ENCODE data around the gene ARHGAP42.

The ARHGAP42 gene

GRCh38 chr11:100791860-100792259 is 104.8 kb downstream of the ARHGAP42 start:
- no peak overlapping the region for H3K4me3 ChIP-seq
- no peak overlapping the region for H3K27ac ChIP-seq
- DNase-seq (ENCODE audit: low spot score): no peak
- no peak for TF ChIP-seq CTCF (IDR thresholded peaks at IDR 0.05)

DNA sequence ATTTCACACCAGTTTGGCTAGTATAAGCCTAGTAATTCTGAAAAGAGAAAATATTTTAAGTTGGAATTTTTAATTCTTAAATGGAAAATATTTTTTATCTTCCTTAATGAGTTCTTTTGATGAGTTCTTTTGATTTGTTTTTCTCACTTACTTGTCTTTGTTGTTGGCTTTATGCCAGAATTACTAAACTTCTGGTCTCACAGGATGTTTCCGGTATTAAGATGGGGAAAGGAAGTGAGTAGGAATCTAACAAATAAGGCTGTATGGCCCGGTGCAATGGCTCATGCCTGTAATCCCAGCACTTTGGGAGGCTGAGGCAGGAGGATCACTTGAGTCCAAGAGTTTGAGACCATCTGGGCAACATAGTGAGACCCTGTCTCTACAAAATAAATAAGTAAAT is 106.4 kb downstream of the ARHGAP42 start:
- Histone ChIP-seq H3K27ac (no peak overlapping the region), H3K4me3 (no peak overlapping the region)
- no peak for DNase-seq (ENCODE audit: low spot score)
- TF ChIP-seq CTCF (IDR thresholded peaks at IDR 0.05): no peak

- no peak for DNase-seq (ENCODE audit: low spot score)
- H3K27ac ChIP-seq: no peak overlapping the region
- no peak overlapping the region for H3K4me3 ChIP-seq
- no peak for TF ChIP-seq CTCF (IDR thresholded peaks at IDR 0.05)
These were observed 107.4 kb downstream of the ARHGAP42 start for GRCh38 chr11:100794446-100794845.

- DNase-seq (ENCODE audit: low spot score): no peak
- TF ChIP-seq CTCF (IDR thresholded peaks at IDR 0.05): no peak
- no peak overlapping the region for H3K27ac ChIP-seq
These were observed 112.4 kb downstream of the ARHGAP42 start for GRCh38 chr11:100799445-100799844.

GRCh38 chr11:100800202-100800601 is 113.1 kb downstream of the ARHGAP42 start:
- no peak for DNase-seq (ENCODE audit: low spot score)
- TF ChIP-seq CTCF (IDR thresholded peaks at IDR 0.05): no peak
- H3K27ac ChIP-seq: no peak overlapping the region
- H3K4me3 ChIP-seq: no peak overlapping the region

More at GRCh38 chr11:100799445-100799844, 112.4 kb downstream of the ARHGAP42 start:
- H3K4me3 ChIP-seq: no peak overlapping the region

DNA sequence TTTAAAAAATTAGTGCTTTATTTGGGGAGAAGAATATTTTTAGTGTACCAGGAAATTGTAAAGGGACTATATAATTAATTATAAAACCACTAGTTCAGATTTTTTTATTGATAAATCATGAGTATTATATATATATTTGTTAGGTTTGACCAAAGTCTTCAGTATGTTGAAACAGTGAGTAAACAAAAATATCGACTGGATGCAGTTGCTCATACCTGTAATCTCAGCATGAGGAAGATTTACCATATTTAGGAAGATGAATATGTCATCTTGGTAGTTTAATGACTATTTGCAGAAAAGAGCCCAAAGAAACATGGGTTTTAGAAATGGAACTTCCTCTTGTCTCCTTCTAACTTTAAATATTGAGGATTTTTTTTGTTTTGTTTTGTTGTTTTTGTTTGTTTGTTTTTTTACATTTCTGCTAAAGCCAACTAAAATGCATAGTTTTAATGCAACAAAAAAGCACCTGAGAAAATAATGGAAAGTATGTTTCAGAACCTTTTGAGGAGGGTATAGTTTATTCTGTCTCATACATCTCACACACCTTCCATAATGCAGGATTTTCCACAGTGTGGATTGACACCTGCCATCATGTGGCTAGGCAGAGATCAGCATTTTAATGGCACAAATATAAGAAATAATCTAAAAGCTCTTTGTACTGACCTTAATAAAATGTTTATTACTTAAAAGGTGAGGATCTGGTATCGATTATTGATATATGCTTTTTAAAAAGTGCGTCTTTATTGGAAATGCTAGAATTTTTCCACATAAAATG is 114.3 kb downstream of the ARHGAP42 start:
- no peak for TF ChIP-seq CTCF (IDR thresholded peaks at IDR 0.05)
- no peak for DNase-seq (ENCODE audit: low spot score)
- H3K4me3 ChIP-seq: no peak overlapping the region
- H3K27ac ChIP-seq: no peak overlapping the region

DNA sequence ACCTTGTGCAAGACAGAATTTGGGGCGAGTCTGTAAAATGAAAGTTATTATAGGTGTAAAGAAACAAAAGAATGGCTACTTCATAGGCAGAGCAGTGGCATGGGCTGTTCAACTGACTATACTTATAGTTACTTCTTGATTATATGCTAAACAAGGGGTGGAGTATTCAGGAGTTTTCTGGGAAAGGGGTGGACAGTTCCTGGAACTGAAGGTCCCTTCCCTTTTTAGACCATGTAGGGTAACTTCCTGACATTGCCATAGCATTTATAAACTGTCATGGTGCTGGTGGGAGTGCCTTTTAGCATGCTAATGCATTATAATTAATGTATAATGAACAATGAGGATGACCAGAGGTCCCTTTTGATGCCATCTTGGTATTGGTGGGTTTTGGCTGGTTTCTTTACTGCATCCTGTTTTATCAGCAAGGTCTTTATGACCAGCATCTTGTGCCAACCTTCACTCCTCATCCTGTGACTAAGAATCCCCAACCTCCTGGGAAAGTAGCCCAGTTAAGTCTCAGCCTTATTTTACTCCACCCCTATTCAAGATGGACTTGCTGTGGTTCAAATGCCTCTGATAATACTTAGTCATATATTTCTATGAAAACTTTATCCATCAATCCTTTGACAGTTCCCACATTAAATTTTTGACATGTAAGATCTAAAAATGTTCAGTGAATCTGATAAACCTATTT is 118.6 kb downstream of the ARHGAP42 start:
- H3K27ac ChIP-seq: no peak overlapping the region

More for the DNA sequence above, 118.6 kb downstream of the ARHGAP42 start:
- H3K4me3 ChIP-seq: no peak overlapping the region
- DNase-seq (ENCODE audit: low spot score): no peak
- TF ChIP-seq CTCF (IDR thresholded peaks at IDR 0.05): no peak
